Measurements from ENCODE around the gene INSM1. TPM values are rescaled to one million over a fixed set of nuclear protein-coding genes. Genes with fewer than 3 reads are reported as not detected.

Gene INSM1
- total and polyA plus RNA-seq, 2 experiments from 2014 or later, result 0.55 to 1.2 TPM

DNA sequence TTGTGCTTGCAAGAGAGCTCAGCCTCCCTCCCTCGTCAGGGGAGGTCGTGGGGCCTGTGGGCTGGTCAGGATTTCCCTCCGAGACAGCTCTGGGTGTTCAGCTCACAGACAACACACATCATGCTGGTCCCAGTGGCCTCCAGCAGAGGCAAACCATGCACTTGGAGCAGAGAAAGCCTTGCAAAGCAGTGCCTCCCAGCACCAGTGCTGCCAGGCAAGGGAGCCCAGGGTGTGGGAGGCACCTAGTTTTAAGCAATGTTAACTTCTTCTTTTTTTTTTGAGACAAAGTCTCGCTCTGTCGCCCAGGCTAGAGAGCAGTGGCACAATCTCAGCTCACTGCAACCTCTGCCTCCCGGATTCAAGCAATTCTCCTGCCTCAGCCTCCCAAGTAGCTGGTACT is 34.0 kb upstream of the INSM1 start:
- no peaks in the 10 kb centered on the region for H3K4me1 Mint-ChIP-seq
- Histone ChIP-seq H3K9me2 (ENCODE audit: insufficient read depth) (no peaks in the 10 kb centered on the region), H3K4me2 (no peak overlapping the region), H4K20me1 (replicated peaks; ENCODE audit: insufficient read depth) (no peaks in the 10 kb centered on the region), H3K27me3 (ENCODE audit: insufficient read depth) (no peaks in the 10 kb centered on the region), H3K79me2 (replicated peaks; ENCODE audit: insufficient read depth) (no peaks in the 10 kb centered on the region), H3K4me3 (no peak overlapping the region), H3K36me3 (ENCODE audit: insufficient read depth) (no peaks in the 10 kb centered on the region), H3K27ac (ENCODE audit: low read depth) (no peak overlapping the region), H3F3A (replicated peaks; ENCODE audit: low read depth) (no peaks in the 10 kb centered on the region), H2AFZ (no peak overlapping the region), H3K4me1 (ENCODE audit: insufficient read depth) (no peaks in the 10 kb centered on the region)
- H3K27ac Mint-ChIP-seq, result no peak overlapping the region
- peaks cover 10% of the 10 kb centered on the region; the same call in 1 of the 3 replicates for H3K9me3 Mint-ChIP-seq
- H3K4me3 Mint-ChIP-seq, result no peak overlapping the region
- DNase-seq (ENCODE audit: low spot score) (no peak), ATAC-seq (no peak)
- TF ChIP-seq JUNB (IDR thresholded peaks at IDR 0.05; ENCODE audit: unreplicated experiment) (no peak), ZNF114 (CRISPR knock-in tag; IDR thresholded peaks at IDR 0.05) (no peak), EZH2phosphoT487 (IDR thresholded peaks at IDR 0.05; ENCODE audit: unreplicated experiment) (no peak), ZNF331 (CRISPR knock-in tag; IDR thresholded peaks at IDR 0.05; ENCODE audit: low read depth) (no peak), NANOG (IDR thresholded peaks at IDR 0.05; ENCODE audit: borderline replicate concordance) (no peak), STAT1 (IDR thresholded peaks at IDR 0.05; ENCODE audit: unreplicated experiment) (no peak)
- TF ChIP-seq, protein P1, sequence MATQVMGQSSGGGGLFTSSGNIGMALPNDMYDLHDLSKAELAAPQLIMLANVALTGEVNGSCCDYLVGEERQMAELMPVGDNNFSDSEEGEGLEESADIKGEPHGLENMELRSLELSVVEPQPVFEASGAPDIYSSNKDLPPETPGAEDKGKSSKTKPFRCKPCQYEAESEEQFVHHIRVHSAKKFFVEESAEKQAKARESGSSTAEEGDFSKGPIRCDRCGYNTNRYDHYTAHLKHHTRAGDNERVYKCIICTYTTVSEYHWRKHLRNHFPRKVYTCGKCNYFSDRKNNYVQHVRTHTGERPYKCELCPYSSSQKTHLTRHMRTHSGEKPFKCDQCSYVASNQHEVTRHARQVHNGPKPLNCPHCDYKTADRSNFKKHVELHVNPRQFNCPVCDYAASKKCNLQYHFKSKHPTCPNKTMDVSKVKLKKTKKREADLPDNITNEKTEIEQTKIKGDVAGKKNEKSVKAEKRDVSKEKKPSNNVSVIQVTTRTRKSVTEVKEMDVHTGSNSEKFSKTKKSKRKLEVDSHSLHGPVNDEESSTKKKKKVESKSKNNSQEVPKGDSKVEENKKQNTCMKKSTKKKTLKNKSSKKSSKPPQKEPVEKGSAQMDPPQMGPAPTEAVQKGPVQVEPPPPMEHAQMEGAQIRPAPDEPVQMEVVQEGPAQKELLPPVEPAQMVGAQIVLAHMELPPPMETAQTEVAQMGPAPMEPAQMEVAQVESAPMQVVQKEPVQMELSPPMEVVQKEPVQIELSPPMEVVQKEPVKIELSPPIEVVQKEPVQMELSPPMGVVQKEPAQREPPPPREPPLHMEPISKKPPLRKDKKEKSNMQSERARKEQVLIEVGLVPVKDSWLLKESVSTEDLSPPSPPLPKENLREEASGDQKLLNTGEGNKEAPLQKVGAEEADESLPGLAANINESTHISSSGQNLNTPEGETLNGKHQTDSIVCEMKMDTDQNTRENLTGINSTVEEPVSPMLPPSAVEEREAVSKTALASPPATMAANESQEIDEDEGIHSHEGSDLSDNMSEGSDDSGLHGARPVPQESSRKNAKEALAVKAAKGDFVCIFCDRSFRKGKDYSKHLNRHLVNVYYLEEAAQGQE (IDR thresholded peaks at IDR 0.05; ENCODE audit: unreplicated experiment), result no peak
- no peaks in the 10 kb centered on the region; the same call in 2 of the 3 replicates for H3K36me3 Mint-ChIP-seq (ENCODE audit: low read depth)
- H3K27me3 Mint-ChIP-seq (ENCODE audit: insufficient read depth, low read depth, poor library complexity), result no peaks in the 10 kb centered on the region

DNA sequence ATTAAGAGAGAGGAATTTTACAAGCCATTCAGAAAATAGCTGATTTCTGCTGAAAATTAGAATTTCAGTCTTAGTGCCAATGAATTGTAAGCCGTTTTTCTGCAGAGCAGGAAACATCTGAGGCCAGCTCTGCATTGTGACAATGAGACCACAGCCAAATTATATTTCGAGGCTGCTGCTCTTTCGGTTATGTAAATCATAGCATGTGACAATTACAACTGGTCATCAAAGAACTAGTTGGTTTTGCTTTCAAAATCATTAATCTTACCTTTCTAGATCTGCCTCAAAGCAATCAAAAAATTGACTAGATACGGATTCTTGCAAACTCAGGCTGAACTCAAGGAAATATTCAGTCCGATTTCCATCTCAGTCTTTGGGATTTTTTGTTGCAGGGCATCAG is 33.4 kb upstream of the INSM1 start:
- no peak overlapping the region for H3K4me2 ChIP-seq
- Mint-ChIP-seq H3K4me3 (no peak overlapping the region), H3K36me3 (ENCODE audit: low read depth) (no peaks in the 10 kb centered on the region; the same call in 2 of the 3 replicates), H3K27me3 (ENCODE audit: insufficient read depth, low read depth, poor library complexity) (no peaks in the 10 kb centered on the region), H3K4me1 (no peaks in the 10 kb centered on the region), H3K9me3 (peaks cover 10% of the 10 kb centered on the region; the same call in 1 of the 3 replicates), H3K27ac (no peak overlapping the region)
- H3K79me2 ChIP-seq (replicated peaks; ENCODE audit: insufficient read depth), result no peaks in the 10 kb centered on the region
- no peaks in the 10 kb centered on the region for H3K36me3 ChIP-seq (ENCODE audit: insufficient read depth)
- no peaks in the 10 kb centered on the region for H3F3A ChIP-seq (replicated peaks; ENCODE audit: low read depth)
- no peak overlapping the region for H3K4me3 ChIP-seq
- no peak overlapping the region for H2AFZ ChIP-seq
- H3K27ac ChIP-seq (ENCODE audit: low read depth), result no peak overlapping the region
- no peaks in the 10 kb centered on the region for H3K9me2 ChIP-seq (ENCODE audit: insufficient read depth)
- H3K27me3 ChIP-seq (ENCODE audit: insufficient read depth), result no peaks in the 10 kb centered on the region
- H4K20me1 ChIP-seq (replicated peaks; ENCODE audit: insufficient read depth), result no peaks in the 10 kb centered on the region
- DNase-seq (ENCODE audit: low spot score) (no peak), ATAC-seq (no peak)
- H3K4me1 ChIP-seq (ENCODE audit: insufficient read depth), result no peaks in the 10 kb centered on the region
- TF ChIP-seq ZNF462 (CRISPR knock-in tag; IDR thresholded peaks at IDR 0.05) (no peak), ZNF114 (CRISPR knock-in tag; IDR thresholded peaks at IDR 0.05) (no peak), NANOG (IDR thresholded peaks at IDR 0.05; ENCODE audit: borderline replicate concordance) (no peak), POLR2AphosphoS5 (IDR thresholded peaks at IDR 0.05; ENCODE audit: low read depth) (no peak), ZNF331 (CRISPR knock-in tag; IDR thresholded peaks at IDR 0.05; ENCODE audit: low read depth) (no peak), EZH2phosphoT487 (IDR thresholded peaks at IDR 0.05; ENCODE audit: unreplicated experiment) (no peak), CREB1 (CRISPR knock-in tag; IDR thresholded peaks at IDR 0.05; ENCODE audit: low read depth) (no peak), STAT1 (IDR thresholded peaks at IDR 0.05; ENCODE audit: unreplicated experiment) (no peak)
- TF ChIP-seq, protein P2, sequence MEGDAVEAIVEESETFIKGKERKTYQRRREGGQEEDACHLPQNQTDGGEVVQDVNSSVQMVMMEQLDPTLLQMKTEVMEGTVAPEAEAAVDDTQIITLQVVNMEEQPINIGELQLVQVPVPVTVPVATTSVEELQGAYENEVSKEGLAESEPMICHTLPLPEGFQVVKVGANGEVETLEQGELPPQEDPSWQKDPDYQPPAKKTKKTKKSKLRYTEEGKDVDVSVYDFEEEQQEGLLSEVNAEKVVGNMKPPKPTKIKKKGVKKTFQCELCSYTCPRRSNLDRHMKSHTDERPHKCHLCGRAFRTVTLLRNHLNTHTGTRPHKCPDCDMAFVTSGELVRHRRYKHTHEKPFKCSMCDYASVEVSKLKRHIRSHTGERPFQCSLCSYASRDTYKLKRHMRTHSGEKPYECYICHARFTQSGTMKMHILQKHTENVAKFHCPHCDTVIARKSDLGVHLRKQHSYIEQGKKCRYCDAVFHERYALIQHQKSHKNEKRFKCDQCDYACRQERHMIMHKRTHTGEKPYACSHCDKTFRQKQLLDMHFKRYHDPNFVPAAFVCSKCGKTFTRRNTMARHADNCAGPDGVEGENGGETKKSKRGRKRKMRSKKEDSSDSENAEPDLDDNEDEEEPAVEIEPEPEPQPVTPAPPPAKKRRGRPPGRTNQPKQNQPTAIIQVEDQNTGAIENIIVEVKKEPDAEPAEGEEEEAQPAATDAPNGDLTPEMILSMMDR (conservative IDR thresholded peaks at IDR 0.05; ENCODE audit: low read depth in 2 of 2), result no peak

Measured in GM23338 (cell line).